Lung (tissue), 12 donors: ENCODE results near the gene CCL18. TPM values are rescaled to one million over a fixed set of nuclear protein-coding genes. Genes with fewer than 3 reads are reported as not detected.
"Not testable (repeated sequence)": the region's sequence is repeated elsewhere in the genome, so short reads cannot be mapped to it uniquely, and the experiment has no call there.

ENCODE experiments used
- ATAC-seq: fragments of 200-7000 bp; cut with Tn5 transposase; one replicate; pipeline ENCODE4 v1.9.1; 2020; ENCODE audit warnings: moderate number of reproducible peaks; ENCODE audit not compliant: insufficient read depth, low FRiP score
- DNase-seq, 3 donors: peaks; one replicate each; pipeline ENCODE4 v3.0.0-alpha.2; 2013 to 2017
- H3K27ac ChIP-seq, 2 donors: one replicate each; pipeline ENCODE4 v1.5.1; 2013; ENCODE audit warnings: mild to moderate bottlenecking in 2 of 2, moderate library complexity in 2 of 2, control low read depth in 1 of 2, inconsistent platforms in 1 of 2, low read depth in 1 of 2, low read length in 1 of 2
- H3K27me3 ChIP-seq, 3 donors: one replicate each; pipeline ENCODE4 v1.5.1; 2013; ENCODE audit warnings: low read length in 2 of 3; ENCODE audit not compliant: control insufficient read depth in 3 of 3, insufficient read depth in 3 of 3
- H3K36me3 ChIP-seq, 4 donors: one replicate each; pipeline ENCODE4 v1.5.1; 2013; ENCODE audit warnings: low read length in 4 of 4, mild to moderate bottlenecking in 1 of 4, moderate library complexity in 1 of 4; ENCODE audit not compliant: control insufficient read depth in 4 of 4, insufficient read depth in 4 of 4
- H3K4me1 ChIP-seq, 5 donors: one replicate each; pipeline ENCODE4 v1.5.1; 2013; ENCODE audit warnings: low read length in 5 of 5, mild to moderate bottlenecking in 2 of 5, moderate library complexity in 1 of 5; ENCODE audit not compliant: control insufficient read depth in 5 of 5, insufficient read depth in 5 of 5
- H3K4me3 ChIP-seq: one replicate; pipeline ENCODE4 v1.5.1; 2013; ENCODE audit warnings: mild to moderate bottlenecking, control low read depth, moderate library complexity
- H3K9ac ChIP-seq, 2 donors: one replicate each; pipeline ENCODE4 v1.5.1; 2013; ENCODE audit warnings: low read length in 2 of 2, control low read depth in 1 of 2; ENCODE audit not compliant: insufficient read depth in 1 of 2
- H3K9me3 ChIP-seq, 4 donors: one replicate each; pipeline ENCODE4 v1.5.1; 2013; ENCODE audit warnings: low read length in 3 of 4, mild to moderate bottlenecking in 1 of 4, moderate library complexity in 1 of 4; ENCODE audit not compliant: control insufficient read depth in 4 of 4, insufficient read depth in 3 of 4
- WGBS, 2 donors: extraction: QIAGEN DNeasy Blood & Tissue Kit; methylation state at CpG; one replicate each; pipeline ENCODE4 v1.1.7; 2013; 5-methylcytosine and 5-hydroxymethylcytosine counted together
- polyA plus RNA-seq, 2 donors: library from polyadenylated mRNA; stranded (reverse); fragments of 200-250 nt; gene quantifications; one replicate each; pipeline ENCODE4 v1.2.1, GENCODE V29; 2013
- total RNA-seq, 2 donors: library from RNA; depleted of rRNA in 1 of 2; stranded (reverse); fragments of >200 nt in 1 of 2; gene quantifications; one replicate each; pipeline ENCODE4 v1.2.1, GENCODE V29; 2014 to 2021
- TF ChIP-seq, protein P1 (sequence below): IDR thresholded peaks from 2 replicates; pipeline ENCODE4 v1.5.1; 2012; ENCODE audit warnings: mild to moderate bottlenecking; ENCODE audit errors: control extremely low read depth, extremely low read depth
- donor health status: control.
- donor health status: control.
- donor health status: Bipolar disorder and iron deficiency.
- donor health status: healthy.
- donor health status: DM: yes; HTN: yes; CAD: no.

The CCL18 gene
- total and polyA plus RNA-seq, 4 donors, result 8.7 to 89.9 (median 58.6) TPM

DNA sequence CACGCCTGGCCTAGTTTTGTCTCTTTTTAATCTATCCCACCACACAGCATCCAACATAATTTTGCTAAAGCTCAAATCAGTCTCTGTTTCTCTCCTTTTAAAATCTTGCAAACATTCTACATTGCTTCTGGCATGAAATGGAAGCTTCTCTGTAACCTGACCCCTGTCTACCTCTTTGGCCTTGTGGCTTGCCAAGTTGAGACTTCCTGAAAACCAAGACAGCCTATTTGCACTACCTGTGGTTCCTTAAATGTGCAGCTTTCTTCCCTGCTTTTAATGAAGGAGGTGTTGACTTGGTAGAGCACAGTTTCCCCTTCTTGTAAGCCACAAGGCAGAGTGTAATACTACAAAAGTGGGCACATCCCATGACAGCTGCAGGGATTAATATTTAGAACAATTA is 31.9 kb downstream of the CCL18 start:
- H3K36me3 ChIP-seq, result no peaks in the 10 kb centered on the region
- H3K4me1 ChIP-seq, result no peaks in the 10 kb centered on the region
- WGBS, 2 donors, result 91 to 93% methylated on average over 1 of the region's 1 CpG

DNA sequence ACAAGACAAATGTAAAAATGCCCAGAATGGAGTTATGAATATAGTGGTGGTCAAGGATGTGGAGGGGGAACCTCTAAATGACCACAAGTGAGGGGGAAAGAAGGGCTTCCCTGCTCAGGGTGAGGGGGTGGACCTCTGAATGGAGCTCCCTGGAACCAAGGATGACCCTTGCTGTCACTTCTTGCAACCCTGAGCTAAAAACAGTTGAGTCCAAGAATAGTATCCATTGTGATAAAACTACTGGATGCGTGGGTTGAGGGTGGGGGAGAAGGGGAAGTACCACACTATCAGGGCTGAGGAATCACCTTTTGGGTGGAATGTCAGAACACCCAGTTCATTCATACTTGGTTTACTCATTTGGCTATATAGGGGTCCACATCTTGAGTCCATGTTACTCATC is 34.9 kb downstream of the CCL18 start:
- not testable (repeated sequence) for H3K4me1 ChIP-seq, H3K9ac ChIP-seq, H3K27me3 ChIP-seq, ATAC-seq, H3K4me3 ChIP-seq, H3K27ac ChIP-seq, DNase-seq, H3K9me3 ChIP-seq, H3K36me3 ChIP-seq
- WGBS, 2 donors, result 86 to 100% methylated on average over 1 of the region's 1 CpG

More for the DNA sequence above, 31.9 kb downstream of the CCL18 start:
- Histone ChIP-seq H3K9ac (no peak overlapping the region), H3K9me3 (no peaks in the 10 kb centered on the region), H3K4me3 (no peak overlapping the region), H3K27me3 (no peaks in the 10 kb centered on the region), H3K27ac (no peak overlapping the region)
- no peak for ATAC-seq
- TF ChIP-seq, protein P1, sequence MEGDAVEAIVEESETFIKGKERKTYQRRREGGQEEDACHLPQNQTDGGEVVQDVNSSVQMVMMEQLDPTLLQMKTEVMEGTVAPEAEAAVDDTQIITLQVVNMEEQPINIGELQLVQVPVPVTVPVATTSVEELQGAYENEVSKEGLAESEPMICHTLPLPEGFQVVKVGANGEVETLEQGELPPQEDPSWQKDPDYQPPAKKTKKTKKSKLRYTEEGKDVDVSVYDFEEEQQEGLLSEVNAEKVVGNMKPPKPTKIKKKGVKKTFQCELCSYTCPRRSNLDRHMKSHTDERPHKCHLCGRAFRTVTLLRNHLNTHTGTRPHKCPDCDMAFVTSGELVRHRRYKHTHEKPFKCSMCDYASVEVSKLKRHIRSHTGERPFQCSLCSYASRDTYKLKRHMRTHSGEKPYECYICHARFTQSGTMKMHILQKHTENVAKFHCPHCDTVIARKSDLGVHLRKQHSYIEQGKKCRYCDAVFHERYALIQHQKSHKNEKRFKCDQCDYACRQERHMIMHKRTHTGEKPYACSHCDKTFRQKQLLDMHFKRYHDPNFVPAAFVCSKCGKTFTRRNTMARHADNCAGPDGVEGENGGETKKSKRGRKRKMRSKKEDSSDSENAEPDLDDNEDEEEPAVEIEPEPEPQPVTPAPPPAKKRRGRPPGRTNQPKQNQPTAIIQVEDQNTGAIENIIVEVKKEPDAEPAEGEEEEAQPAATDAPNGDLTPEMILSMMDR, result no peak
- no peak for DNase-seq

DNA sequence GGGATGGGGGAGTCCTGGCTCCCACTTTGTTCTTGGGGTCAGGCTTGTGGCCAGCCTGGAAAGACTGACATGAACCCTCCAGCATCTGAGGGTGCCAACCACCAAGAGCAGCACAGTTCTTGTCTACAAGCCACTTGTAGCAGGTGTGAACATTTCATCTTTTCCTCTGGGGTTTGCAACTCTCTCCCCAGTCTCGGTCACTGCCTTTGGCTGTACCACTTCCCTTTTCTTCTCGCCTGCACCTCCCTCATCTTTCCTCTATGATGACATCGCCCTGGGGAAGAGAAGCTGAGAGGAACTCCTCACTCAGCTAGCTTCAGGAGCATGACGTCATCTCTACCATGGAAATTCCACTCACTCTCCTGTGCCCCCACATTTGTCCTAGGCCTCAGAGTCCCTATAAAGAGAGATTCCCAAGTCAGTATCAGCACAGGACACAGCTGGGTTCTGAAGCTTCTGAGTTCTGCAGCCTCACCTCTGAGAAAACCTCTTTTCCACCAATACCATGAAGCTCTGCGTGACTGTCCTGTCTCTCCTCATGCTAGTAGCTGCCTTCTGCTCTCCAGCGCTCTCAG is 39.4 kb downstream of the CCL18 start, which contains the start of gene CCL4:
CCL4 (plus strand) TSS at position 427 of the 575 bp plus-strand sequence; CDS start at position 506, 79 bp downstream.
- peak within 1 kb of the TSS in 1 of 2 donors; percentile 11 for H3K27ac ChIP-seq
- not testable (repeated sequence) for H3K27me3 ChIP-seq, H3K4me1 ChIP-seq, DNase-seq, H3K9ac ChIP-seq, H3K36me3 ChIP-seq, H3K9me3 ChIP-seq, H3K4me3 ChIP-seq
- peak; percentile 72 for ATAC-seq
- 35 to 62% methylated on average over 6 of the region's 6 CpGs for WGBS, 2 donors

DNA sequence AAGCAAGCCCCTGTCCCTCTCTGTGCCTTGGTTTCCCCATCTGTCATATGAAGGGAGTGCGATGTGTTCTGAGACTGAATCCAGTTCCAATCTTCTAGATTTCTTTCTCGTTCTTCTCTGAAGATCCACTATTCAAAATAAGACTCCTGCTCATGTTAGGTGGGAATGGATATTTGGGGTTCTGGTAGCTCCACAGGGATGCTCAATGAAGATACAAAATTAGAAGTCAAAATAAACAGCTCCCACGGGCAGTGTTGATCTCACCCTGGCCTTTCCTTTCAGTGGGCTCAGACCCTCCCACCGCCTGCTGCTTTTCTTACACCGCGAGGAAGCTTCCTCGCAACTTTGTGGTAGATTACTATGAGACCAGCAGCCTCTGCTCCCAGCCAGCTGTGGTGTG is 40.2 kb downstream of the CCL18 start:
- ATAC-seq, DNase-seq, H3K27ac ChIP-seq, H3K9ac ChIP-seq, H3K4me3 ChIP-seq, H3K4me1 ChIP-seq, H3K27me3 ChIP-seq, H3K9me3 ChIP-seq, H3K36me3 ChIP-seq: not testable (repeated sequence)
- WGBS, 2 donors, result 51 to 69% methylated on average over 3 to 7 of the region's 7 CpGs

DNA sequence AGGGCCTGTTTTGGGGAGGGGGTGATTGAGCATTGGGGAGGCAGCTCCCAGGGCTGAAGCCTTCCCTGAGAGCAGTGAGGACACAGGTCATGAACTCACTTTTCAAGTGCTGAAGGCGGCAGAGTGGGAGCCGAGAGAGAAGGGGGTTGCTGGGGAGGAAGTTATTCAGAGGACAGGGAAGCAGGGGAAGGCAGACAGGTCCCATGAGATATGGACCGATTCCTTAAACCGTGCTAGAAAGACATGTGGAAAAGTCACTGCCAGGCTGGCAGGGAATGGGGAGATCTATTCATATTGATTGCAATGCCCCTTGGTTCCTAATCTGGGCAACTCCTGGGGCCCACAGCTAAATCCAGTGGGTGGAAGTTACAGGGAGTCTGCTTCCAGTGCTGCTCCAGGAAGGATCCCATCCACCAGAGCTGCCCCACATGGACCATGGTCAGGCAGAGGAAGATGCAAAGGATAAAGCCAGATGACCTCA is 40.7 kb downstream of the CCL18 start:
- Histone ChIP-seq H3K36me3 (no peaks in the 10 kb centered on the region), H3K27me3 (peaks cover 0 to 4% (median 0%) of the 10 kb centered on the region in 3 donors), H3K27ac (peak overlapping the region in 1 of 2 donors; percentile 11), H3K9me3 (no peaks in the 10 kb centered on the region), H3K9ac (no peak overlapping the region), H3K4me1 (no peaks in the 10 kb centered on the region), H3K4me3 (no peak overlapping the region)
- 22 to 32% methylated on average over 4 of the region's 4 CpGs for WGBS, 2 donors
- TF ChIP-seq, protein P1, result no peak
- no peak for ATAC-seq
- DNase-seq, result no peak
